ENCODE data around the gene LRRC27.

LRRC27 gene

GRCh38 chr10:132339276-132339675, 7.3 kb downstream of the LRRC27 start:
- no peak for DNase-seq

- no peak for DNase-seq
Observed at GRCh38 chr10:132341017-132341416, 9.0 kb downstream of the LRRC27 start.

- DNase-seq = no peak
Observed at GRCh38 chr10:132341781-132342180, 9.8 kb downstream of the LRRC27 start.

- DNase-seq = no peak
Observed at GRCh38 chr10:132342553-132342952, 10.6 kb downstream of the LRRC27 start.

GRCh38 chr10:132344386-132344785, 12.4 kb downstream of the LRRC27 start:
- DNase-seq = no peak

- no peak for DNase-seq
Observed at GRCh38 chr10:132345345-132345744, 13.4 kb downstream of the LRRC27 start.

GRCh38 chr10:132346806-132347205, 14.8 kb downstream of the LRRC27 start:
- DNase-seq = no peak

GRCh38 chr10:132347211-132347930, 15.4 kb downstream of the LRRC27 start:
- no peak for DNase-seq

GRCh38 chr10:132347931-132348267, 15.9 kb downstream of the LRRC27 start:
- no peak for DNase-seq

- no peak for DNase-seq
Observed at GRCh38 chr10:132349766-132350165, 17.8 kb downstream of the LRRC27 start.

GRCh38 chr10:132350391-132350790, 18.4 kb downstream of the LRRC27 start:
- no peak for DNase-seq

GRCh38 chr10:132350946-132351345, 19.0 kb downstream of the LRRC27 start:
- DNase-seq = no peak

GRCh38 chr10:132351611-132352010, 19.6 kb downstream of the LRRC27 start:
- DNase-seq = no peak

- DNase-seq = peak in 4 of 5 donors; percentile 51 to 71 (median 60)
Observed at GRCh38 chr10:132352462-132353308, 20.7 kb downstream of the LRRC27 start.

GRCh38 chr10:132353456-132354355, 21.7 kb downstream of the LRRC27 start:
- no peak for DNase-seq

- DNase-seq = no peak
Observed at GRCh38 chr10:132354356-132355094, 22.5 kb downstream of the LRRC27 start.

GRCh38 chr10:132355297-132355696, 23.3 kb downstream of the LRRC27 start:
- DNase-seq = no peak

GRCh38 chr10:132355754-132356153, 23.8 kb downstream of the LRRC27 start:
- DNase-seq = no peak

- no peak for DNase-seq
Observed at GRCh38 chr10:132356621-132357195, 24.7 kb downstream of the LRRC27 start.

- DNase-seq = no peak
Observed at GRCh38 chr10:132357286-132358058, 25.5 kb downstream of the LRRC27 start.

Data from T-helper 1 cell (primary cell).